Stimulated activated CD4-positive, alpha-beta T cell treated with anti-CD3 and anti-CD28 coated beads, Interleukin-1b, Interleukin-23, amount 100 ng/mL, for 24 hours (primary cell): ENCODE results near the gene PRKCQ.

ENCODE experiments used
- DNase-seq, 4 experiments: peaks; one replicate each; pipeline ENCODE4 v3.0.0-alpha.2; 2020; ENCODE audit warnings: low read depth in 4 of 4, low spot score in 1 of 4

PRKCQ gene

DNA sequence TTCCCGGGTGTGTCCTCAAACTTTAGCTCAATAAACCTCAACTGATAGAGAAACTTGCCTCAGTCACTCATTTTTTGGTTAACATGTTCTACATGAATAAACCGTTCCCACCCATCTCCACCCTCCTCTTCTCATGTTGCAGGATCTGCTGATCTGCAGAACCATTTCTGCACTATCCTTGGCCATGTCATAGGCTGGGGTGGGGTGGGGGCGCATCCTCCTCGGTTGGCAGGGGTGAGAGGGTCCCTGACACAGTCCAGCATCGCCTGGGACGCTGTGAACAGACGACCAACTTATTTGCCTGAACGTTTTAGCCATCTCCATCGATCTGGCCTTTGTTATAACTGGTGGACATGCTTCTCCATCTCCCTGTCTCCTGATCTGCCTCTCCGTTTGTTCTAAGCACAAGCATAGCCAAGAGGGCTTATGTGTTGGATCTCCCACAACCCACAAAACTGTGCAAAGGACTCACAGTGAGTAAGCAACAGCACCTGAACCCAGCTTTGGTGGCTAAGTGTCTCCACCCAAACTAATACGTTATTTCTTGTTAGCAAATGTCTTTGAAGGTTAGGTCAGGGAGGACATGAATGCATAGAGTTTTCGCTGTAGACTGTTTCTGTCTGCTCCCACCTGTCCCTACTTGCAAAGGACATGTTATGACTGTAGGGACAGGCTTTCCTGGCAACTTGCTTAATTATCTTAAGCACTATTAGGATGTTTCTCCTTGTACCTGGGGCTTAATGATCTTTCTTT is 51.7 kb downstream of the PRKCQ start:
- DNase-seq: no peak

DNA sequence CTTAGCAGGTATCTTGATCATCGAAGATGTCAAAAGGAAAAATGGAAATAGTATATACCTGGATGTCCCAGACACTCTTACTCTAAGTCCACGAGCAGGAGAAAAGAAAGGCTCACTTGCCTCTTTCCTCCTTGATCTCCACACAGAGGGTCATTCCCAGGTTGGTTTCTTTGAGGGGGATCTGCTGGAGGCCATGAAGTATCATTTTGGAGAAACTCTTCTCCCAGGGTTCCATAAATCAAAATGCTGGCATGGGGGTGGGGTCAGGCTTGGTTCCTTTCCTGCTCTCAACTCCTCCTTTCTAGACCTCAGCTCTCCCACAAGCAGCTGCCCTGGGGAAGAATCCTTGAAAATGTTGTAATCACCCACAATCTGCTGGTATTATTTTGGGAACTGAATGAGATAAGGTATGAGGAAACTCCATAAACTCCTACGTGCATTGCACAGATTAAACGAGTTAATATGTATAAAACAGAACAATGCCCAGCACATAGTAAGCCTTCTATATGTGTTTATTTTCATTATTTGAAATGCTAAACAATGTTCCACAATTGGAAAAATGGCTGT is 54.4 kb downstream of the PRKCQ start:
- DNase-seq: no peak

DNA sequence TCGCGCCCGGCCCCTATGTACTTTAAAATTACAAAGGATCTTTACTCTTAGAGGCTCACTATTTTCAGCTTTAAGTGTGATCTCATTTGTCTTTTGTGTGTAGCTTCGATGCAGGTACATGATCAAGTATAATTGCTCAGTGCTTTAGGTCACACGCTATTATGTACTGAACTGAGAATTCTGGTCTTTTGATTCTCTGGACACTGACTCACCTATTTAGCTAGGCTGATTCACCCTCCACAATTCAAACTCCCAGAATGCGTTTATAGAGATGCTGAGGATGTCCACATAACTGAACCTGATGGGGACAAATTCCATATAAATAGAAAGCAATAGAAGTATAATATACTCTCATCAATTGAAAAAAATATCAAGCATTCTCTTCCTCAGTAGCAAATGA is 57.8 kb downstream of the PRKCQ start:
- no peak for DNase-seq

DNA sequence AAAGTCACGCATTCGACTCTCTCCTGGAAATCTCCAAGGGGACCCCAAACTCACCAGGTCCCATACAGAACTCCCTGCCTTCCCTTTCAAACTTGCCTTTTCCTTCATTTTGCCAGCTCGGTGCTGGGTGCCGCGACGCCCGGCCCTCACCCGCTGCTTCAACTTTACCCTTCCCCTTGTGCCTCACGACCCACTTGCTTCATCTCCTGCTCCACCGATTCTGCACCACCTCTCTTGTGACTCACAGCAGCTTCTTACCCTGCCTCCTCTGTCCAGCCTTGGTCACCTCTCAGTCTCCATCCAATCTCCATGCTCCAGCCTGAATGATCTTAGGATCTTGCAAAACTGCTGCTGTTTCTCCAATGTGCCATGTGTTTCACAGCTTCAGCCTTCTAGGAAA is 59.9 kb downstream of the PRKCQ start:
- no peak for DNase-seq

DNA sequence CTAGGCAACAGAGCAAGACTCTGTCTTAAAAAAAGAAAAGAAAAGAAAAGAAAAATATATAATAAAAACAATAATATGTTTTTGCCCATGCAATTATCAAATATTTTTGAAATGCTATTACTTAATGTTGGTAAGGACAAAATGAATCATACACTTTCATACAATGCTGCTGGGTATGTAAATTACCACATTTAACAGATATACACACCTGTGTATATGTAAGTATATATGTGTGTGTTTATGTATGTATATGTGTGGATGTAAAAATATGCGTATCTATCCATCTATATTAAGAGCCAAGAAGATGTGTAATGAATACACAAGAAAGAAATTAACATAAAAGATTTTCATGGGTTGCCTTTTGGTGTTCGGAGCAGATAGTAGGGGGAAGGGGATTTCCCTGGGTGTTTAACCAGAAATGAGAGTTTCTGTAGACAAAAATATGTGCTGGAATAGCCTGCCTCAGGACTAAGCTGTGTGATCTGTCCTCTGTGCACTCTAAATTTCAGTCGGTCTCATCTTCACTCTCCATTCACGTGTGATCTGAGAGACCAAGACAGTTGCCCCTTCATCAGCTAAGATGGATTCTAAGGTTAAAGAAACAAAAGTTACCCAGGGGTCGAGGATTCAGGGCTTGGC is 61.2 kb downstream of the PRKCQ start:
- DNase-seq: no peak

DNA sequence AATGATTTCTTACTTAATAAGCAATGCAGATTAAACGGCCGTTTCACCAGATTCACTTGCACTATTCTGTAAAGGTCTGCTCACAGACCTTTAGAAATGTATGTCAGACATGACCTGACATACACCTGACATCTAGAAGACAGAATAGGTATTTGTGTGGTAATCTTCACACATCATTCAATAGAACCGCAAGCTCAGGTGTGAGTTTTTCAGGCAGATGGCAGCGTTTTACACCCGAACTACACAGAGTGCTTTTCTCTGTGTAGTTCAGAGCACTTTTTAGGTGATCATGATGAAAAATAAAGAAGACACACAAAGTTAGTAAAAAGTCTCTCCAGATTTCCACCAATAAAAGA is 63.2 kb downstream of the PRKCQ start:
- no peak for DNase-seq

DNA sequence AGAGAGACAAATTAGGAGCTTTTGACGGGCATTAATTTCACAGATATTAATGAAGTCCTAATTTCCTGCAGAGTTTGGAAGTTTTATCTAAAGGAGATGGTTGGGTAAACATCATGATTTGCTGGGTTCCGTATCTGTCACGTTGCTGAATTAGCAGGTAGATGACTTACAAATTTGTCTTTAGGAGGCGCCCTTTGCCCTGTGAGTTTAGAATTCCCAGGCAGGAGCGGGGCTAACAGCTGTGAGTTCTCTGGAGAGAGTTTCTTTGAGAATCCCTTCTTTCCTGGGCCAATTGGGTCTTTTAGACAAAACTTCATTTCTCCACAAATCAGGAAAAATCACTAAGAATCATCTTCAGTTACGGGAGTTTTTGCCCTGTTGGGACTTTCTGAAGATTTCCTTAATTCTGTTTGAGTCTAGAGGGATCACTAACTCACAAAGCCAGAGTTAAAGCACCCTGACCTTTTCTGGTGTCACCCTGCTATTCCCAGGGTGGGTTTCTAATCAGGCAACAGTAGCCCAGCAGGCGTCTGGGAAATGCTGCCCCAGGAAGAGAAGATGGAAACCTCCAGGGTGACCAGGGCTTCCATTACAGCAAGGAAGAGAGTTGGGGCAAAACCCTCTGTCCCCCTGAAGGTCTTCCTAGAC is 63.7 kb downstream of the PRKCQ start:
- no peak for DNase-seq

DNA sequence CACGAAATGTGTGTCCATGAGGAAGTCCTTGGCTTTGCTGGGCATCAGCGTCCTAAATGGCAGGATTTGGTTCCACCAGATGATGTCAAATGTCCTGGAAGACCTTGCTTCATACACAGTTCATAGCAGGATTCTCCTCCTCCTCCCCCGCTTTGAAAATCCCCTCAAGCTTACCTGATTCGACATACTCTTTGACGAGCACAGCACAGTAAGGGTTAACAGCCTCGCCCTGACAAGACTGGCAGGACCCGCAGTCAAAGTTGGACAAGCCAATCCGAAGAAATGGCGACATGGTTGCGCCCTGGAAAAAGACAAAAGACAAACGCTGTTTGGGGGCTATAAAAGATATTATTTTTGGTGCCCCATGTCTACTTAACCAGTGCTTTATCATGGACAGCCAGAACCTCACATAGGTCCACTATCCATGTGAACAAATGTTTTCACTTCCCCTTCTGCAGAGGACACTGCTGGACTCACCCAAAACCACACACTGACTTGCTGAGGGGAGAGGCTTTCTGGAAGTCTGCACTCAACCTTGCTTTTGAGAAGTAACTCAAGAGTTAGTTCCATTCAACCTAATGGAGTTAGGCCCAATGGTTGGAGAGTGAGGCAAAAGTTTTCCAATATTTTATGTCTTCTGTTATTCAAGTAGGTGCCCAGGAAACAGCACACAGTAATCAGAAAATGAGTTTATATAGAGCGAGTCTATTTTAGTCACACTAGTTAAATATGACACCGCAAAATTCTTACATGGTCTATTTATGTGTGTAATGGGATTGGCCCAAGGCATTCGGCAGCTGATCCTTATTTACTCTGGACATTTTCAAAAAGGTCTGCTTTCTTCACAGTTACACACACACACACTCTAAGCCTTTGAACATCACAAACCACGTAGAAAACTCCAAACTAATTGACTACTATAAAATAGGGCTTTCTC is 65.0 kb downstream of the PRKCQ start:
- DNase-seq: no peak

DNA sequence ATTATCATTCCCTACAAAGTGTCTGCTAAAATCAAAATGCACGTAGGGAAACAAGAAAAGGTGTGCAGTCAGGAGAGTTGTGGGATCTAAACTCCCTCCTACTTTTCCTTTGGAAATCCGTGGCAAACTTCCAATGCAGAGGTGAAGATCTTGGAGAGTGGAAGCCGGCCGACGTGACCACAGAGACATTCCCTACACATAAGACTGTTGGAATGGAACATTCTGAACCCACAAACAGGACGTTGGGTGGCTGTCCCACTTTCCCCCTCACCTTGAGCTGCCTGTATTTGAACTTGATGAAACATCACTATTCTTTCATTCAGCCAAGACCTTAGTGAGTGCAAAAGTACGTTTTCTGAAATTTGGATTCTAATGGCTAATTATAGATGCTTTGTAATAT is 65.9 kb downstream of the PRKCQ start:
- no peak for DNase-seq

DNA sequence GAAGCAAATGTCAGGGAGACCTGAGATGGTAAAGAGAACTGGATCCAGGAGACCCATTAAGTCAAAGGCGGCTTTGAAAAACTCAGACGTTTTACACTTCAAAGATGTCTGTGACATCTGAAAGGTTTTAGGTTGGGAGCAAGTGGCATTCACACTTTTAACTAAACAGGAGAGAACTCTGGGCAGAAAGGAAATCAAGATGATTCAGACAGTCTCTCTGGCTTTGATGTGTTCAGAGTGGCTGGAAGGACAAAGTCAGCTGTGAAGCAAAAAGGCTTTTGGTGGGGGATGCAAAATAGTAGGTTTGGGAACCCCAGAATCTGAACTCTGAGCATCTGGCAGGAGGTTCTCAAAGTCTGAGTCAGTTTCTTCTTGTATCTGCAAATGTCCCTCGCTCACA is 66.6 kb downstream of the PRKCQ start:
- no peak for DNase-seq

DNA sequence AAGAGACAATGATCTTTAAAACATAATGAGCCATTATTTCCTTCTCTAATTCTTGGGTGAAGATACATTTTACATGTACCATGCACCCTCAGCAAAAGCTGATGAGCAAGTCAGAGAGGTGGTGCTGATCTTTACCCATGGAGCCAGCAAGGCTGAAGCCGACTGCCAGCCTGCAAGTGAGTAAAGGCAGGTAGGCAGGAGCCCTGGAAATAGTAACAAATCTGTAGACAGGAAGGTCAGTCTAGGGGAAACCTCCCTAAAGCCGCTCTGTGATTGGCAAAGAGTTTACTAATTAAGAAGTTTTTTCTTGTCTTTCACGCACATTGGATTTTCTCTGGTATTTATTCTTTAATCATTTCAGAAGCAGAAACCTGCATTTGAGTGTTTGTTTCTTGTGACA is 67.9 kb downstream of the PRKCQ start:
- no peak for DNase-seq

DNA sequence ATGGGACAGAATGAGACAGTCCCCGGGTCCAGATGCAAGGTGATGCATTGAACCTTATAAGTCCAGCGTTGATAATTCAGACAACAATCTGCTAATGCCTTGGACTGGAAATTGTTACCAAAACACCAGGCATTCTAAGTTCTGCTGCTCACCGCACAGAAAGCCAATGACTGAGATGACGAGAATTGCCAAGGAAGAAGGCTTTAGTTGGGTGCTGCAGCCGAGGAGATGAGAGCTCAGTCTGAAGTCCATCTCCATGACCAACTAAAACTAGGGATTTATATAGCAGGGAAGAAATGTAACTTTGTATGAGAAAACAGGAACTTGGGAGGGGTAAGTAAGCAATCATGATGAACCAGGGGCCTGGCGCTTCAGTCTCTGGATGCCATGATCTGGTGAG is 68.7 kb downstream of the PRKCQ start:
- DNase-seq: no peak

DNA sequence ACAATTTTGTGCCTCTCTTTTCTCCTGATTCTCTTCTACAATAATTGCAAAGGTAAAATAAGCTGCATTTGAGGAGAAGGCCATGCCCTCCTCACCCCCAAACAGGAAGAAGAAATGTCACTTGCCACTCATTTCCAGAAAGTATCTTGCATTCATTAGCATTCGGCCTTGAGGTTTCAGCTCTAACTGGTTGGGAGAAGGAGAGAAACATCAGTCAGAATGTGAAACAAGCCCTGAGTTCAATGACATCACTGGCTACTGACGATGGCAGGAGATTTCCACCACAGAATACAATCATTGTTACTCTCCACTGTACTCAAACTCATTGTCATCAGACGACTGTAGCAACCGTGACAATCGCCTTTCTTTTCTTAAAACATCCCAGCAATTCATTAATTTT is 72.8 kb downstream of the PRKCQ start:
- DNase-seq: no peak

DNA sequence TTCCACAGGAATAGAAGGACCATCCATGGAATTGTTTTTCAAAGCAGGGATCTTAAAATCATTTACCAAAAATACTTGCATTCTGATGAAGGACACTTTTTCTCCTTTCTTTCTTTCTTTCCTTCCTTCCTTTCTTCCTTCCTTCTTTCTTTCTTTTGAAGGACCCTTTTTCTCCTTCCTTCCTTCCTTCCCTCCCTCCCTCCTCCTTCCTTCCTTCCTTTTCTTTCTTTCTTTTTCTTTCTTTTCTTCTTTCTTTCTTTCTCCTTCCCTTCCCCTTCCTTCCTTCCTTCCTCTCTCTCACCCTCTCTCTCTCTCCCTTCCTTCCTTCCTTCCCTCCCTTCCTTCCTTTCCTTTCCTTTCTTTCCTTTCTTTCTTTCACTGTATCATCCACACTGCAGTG is 74.8 kb downstream of the PRKCQ start:
- no peak for DNase-seq

DNA sequence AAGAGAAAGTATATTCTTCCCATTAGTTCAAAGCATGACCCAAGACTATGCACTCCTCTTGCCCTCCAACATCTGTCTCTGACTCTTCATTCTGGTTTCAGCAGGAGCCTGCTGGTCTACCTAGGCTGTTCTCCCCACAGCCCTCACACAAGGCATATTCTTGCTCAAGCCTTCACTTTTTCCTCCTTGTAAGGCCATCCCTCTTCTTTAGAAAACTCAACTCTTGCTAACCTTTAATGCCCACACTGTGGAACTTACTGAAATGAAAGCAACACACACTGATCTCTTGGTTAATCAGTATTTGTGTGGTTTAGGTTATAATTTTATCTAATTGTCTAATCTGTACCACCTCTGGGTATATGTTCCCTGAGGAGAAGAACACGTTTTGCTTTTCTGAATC is 75.8 kb downstream of the PRKCQ start:
- DNase-seq: no peak

DNA sequence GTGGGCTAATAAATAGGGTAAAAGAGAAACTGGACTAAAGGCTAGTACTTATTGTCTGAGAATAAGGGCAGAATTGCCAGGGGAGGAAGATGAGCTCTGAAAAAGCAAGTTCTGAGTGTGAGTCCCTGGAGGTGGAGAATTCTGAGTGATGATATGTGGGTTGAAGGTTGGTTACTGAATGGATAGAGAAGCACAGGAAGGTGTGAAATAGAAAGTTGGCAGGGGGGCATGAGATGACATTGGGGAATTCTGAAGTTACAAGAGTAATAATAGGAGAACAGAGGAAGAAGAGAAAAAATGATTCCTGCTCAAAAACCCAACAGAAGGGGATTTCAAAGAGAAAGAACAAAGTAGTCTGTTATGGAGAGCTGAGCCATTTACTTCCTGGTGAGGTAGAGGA is 76.9 kb downstream of the PRKCQ start:
- DNase-seq: no peak

DNA sequence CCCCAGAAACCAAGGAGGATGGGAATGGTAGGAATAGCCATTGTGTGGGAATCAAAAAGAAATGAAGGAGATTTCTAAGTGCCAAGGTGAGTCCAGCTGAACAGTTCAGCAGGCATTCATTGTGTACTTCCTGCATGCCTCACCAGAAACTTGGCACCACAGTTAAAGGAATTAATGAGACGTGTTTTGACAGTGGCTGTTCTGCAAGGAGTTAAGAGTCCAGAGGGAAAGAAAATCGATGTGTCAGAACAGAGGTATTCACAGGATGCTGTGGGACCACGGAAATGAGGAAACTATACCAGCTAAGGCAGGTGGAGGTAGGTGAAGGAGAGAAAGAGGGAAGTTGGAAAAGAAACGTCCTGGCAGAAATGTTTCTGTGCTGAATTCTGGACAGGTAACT is 78.1 kb downstream of the PRKCQ start:
- DNase-seq: no peak

DNA sequence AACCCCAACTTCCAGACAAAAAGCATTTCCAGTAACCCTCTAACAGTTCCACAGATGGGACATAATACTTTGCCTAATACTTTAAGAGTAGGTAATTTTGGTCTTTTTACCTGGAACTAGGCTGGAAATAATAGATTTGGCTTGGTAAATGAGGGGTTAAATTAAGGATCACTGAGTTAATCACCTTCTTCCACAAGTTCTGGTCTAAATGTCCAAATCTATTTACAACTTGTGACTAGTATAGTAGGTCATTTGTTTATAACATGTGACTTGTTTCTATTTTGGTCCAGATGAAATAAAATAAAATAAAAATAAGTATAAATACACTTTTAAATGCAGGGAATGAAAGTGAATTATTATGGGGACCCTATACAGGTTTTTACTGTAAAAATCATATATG is 80.1 kb downstream of the PRKCQ start:
- DNase-seq: no peak

DNA sequence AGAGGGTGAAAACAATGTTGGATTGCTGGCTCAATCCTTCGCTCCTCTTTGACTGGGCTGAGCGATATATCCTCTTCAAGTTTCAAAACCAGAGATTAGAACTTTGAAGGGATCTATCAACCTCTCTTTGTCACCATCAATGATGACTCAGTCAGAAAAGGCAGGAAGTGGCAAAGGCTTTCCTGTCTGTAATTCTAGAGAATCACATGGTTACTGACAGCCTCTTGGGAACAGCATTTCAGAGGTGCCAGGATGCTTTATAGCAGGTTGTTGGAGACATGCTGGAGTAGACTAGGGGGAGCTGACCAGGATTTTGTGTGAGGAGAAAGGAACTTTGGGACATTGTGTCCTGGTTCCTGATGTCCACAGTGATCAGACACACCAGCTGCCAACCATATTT is 81.3 kb downstream of the PRKCQ start:
- DNase-seq: no peak

DNA sequence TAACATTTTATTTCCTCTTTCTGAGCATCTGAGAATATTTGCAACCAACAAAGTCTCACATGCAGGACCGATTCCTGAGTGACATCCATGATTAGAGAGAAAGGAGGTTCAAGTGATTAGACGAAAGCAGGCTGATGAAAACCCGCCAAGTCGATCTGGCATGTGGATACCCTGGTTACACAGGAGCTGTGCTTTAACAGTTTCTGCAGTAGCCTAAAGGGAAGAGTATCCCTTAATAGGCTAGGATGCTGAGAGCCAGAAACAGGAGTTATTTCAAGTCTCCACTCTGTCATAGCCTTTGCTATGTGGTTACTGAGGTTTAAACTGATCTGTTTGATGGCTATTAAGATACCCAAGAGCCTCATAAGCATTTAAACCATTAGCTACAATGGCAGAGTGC is 82.5 kb downstream of the PRKCQ start:
- no peak for DNase-seq

DNA sequence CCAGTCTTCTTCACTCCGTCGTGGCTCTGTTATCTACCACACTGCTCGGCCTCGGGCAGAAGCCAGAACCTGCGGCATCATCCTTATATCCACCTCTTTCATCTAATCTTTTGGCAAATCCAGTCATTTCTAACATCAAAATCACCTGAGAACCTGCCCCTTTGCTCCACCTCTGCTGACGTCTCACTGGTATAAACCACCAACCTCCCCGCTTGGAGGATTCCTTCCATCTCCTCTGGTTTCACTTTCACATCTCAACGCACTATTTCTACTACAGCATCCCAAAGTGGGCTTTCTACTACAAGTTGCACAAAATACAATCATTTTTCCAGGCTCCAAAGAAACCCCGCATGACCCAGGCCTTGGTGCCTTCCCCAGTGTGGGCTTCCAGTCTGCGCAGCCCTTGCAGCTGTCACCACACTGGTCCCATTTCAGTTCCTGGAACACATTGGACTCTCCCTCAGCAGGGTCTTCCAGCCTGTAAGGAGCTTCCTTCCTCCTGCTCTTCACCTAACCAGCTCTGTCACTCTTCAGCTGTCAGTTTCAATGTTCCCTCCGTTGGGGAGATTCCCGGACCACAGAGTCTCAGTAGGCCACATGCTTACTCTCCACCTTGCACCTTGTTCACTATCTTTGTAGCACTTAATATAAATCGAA is 85.0 kb downstream of the PRKCQ start:
- no peak for DNase-seq
